ENCODE results near the gene PTTG1IP.

DNA sequence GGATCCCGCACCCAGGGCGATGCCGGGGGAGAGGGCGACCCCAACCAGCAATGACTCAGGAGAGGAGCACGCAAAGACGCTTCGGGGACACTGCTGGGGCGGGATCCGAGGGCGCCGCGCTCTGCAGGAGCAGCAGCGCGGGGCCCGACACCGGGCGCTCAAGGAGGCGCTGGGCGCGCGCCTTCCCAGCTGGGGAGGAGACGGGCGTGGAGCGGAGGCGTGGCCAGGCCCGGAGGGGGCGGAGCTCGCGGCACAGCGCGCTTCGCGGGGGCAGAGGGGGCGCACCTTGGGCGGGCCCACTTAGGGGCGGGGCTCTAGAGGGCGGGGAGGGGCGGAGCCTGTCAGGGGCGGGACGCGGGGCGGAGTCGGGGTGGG, 56.0 kb downstream of the PTTG1IP start:
- TF ChIP-seq, protein P1, sequence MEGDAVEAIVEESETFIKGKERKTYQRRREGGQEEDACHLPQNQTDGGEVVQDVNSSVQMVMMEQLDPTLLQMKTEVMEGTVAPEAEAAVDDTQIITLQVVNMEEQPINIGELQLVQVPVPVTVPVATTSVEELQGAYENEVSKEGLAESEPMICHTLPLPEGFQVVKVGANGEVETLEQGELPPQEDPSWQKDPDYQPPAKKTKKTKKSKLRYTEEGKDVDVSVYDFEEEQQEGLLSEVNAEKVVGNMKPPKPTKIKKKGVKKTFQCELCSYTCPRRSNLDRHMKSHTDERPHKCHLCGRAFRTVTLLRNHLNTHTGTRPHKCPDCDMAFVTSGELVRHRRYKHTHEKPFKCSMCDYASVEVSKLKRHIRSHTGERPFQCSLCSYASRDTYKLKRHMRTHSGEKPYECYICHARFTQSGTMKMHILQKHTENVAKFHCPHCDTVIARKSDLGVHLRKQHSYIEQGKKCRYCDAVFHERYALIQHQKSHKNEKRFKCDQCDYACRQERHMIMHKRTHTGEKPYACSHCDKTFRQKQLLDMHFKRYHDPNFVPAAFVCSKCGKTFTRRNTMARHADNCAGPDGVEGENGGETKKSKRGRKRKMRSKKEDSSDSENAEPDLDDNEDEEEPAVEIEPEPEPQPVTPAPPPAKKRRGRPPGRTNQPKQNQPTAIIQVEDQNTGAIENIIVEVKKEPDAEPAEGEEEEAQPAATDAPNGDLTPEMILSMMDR (IDR thresholded peaks at IDR 0.05; ENCODE audit: low read depth, low read length), result no peak
- TF ChIP-seq POLR2A (IDR thresholded peaks at IDR 0.05; ENCODE audit: extremely low read depth, insufficient read length) (no peak), MYC (IDR thresholded peaks at IDR 0.05; ENCODE audit: low read depth, low read length) (no peak; the same call in 1 of the 2 replicates)
- TF ChIP-seq, protein P2, sequence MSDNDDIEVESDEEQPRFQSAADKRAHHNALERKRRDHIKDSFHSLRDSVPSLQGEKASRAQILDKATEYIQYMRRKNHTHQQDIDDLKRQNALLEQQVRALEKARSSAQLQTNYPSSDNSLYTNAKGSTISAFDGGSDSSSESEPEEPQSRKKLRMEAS (IDR thresholded peaks at IDR 0.05; ENCODE audit: low read depth, low read length), result no peak
